ENCODE results near the gene HBE1.
"Not testable (repeated sequence)": the region's sequence is repeated elsewhere in the genome, so short reads cannot be mapped to it uniquely, and the experiment has no call there.

DNA sequence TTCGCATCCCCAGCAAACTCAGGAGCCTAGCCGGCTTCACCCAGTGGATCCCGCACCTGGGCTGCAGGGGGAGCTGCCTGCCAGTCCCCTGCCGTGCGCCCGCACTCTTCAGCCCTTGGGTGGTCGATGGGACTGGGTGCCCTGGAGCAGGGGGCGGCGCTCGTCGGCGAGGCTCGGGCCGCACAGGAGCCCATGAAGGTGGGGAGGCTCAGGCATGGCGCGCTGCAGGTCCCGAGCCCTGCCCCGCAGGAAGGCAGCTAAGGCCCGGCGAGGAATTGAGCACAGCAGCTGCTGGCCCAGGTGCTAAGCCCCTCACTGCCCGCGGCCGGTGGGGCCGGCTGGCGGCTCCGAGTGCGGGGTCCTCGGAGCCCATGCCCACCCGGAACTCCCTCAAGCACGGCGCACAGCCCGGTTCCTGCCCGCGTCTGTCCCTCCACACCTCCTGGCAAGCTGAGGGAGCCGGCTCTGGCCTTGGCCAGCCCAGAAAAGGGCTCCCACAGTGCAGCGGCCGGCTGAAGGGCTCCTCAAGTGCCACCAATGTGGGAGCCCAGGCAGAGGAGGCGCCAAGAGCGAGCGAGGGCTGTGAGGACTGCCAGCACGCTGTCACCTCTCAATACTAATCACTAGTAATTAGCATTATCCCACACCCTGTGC, 24.7 kb upstream of the HBE1 start:
- TF ChIP-seq EZH2phosphoT487 (IDR thresholded peaks at IDR 0.05; ENCODE audit: insufficient read depth, low read depth); EZH2 (IDR thresholded peaks at IDR 0.05; ENCODE audit: insufficient read depth, poor library complexity, severe bottlenecking): not testable (repeated sequence)

All from GM23248 (cell line).